K562 (cell line): ENCODE measurements around the gene IMPA2. TPM values are rescaled to one million over a fixed set of nuclear protein-coding genes. Genes with fewer than 3 reads are reported as not detected.

Experiments
- BCL6 ChIP-seq: fragments of 250-450 bp; sonication (Bioruptor Pico); IDR thresholded peaks from 2 replicates; pipeline ENCODE4 v1.4.0; 2020
- BHLHE40 ChIP-seq: IDR thresholded peaks from 2 replicates; pipeline ENCODE4 v1.6.1; 2011; ENCODE audit warnings: low read length, improper control_type of control experiment
- KAT8 ChIP-seq: fragments of 450-650 bp; IDR thresholded peaks from 2 replicates; pipeline ENCODE4 v1.6.1; 2016; ENCODE audit warnings: low read depth, mild to moderate bottlenecking
- KHSRP ChIP-seq: fragments of 450-650 bp; IDR thresholded peaks from 2 replicates; pipeline ENCODE4 v1.6.1; 2017
- MAFK ChIP-seq: IDR thresholded peaks from 2 replicates; pipeline ENCODE4 v1.6.1; 2011; ENCODE audit warnings: low read length, improper control_type of control experiment
- MBD2 ChIP-seq: sonication (generic); IDR thresholded peaks from 2 replicates; pipeline ENCODE4 v1.6.1; 2016; ENCODE audit warnings: low read depth, borderline replicate concordance
- MYBL2 ChIP-seq, 2 experiments: fragments of 450-650 bp in 1 of 2; sonication (generic) in 1 of 2; formaldehyde crosslinking in 1 of 2; IDR thresholded peaks; 2 replicates each; pipeline versions ENCODE4 v1.6.1 to v1.8.1; 2017 to 2022; ENCODE audit warnings: borderline replicate concordance in 1 of 2, inconsistent platforms in 1 of 2, low read depth in 1 of 2, mild to moderate bottlenecking in 1 of 2, missing genetic modification reagents in 1 of 2, moderate library complexity in 1 of 2
- POLR2H ChIP-seq: IDR thresholded peaks from 2 replicates; pipeline ENCODE4 v1.6.1; 2016; ENCODE audit warnings: missing genetic modification characterization, low read depth, mild to moderate bottlenecking, control low read depth, missing compliant biosample characterization, moderate library complexity
- POU5F1 ChIP-seq: fragments of 150-350 bp; IDR thresholded peaks from 2 replicates; pipeline ENCODE4 v1.6.1; 2014; ENCODE audit warnings: borderline replicate concordance, low read length, low read depth, mild to moderate bottlenecking; ENCODE audit not compliant: partially characterized antibody
- RB1 ChIP-seq: fragments of 450-650 bp; IDR thresholded peaks from 2 replicates; pipeline ENCODE4 v1.6.1; 2017; ENCODE audit warnings: low read depth, mild to moderate bottlenecking
- RBM34 ChIP-seq: fragments of 200-400 bp; formaldehyde crosslinking; IDR thresholded peaks from 2 replicates; pipeline ENCODE4 v1.6.1; 2018; ENCODE audit warnings: low read length, borderline replicate concordance; ENCODE audit not compliant: insufficient read depth
- SAFB ChIP-seq: fragments of 200-400 bp; formaldehyde crosslinking; IDR thresholded peaks from 2 replicates; pipeline ENCODE4 v1.6.1; 2017; ENCODE audit warnings: low read depth, low read length, borderline replicate concordance
- SIN3B ChIP-seq: fragments of 450-650 bp; IDR thresholded peaks from 2 replicates; pipeline ENCODE4 v1.6.1; 2017; ENCODE audit warnings: low read depth, mild to moderate bottlenecking, moderate library complexity
- SMAD2 ChIP-seq: fragments of 150-350 bp; IDR thresholded peaks from 2 replicates; pipeline ENCODE4 v1.6.1; 2014; ENCODE audit warnings: low read depth, mild to moderate bottlenecking, low read length
- SRSF9 ChIP-seq: fragments of 200-400 bp; formaldehyde crosslinking; IDR thresholded peaks from 2 replicates; pipeline ENCODE4 v1.6.1; 2017; ENCODE audit warnings: low read depth, low read length, borderline replicate concordance
- polyA plus RNA-seq, 8 experiments: library from polyadenylated mRNA; depleted of rRNA in 4 of 8; stranded (reverse) in 5 of 8; unstranded in 3 of 8; fragments of >200 nt; fragmentation: Nextera tagmentation in 2 of 8; fragmentation: Illumina TruSeq in 1 of 8; extraction: Ambion mirVana in 2 of 8; extraction: Trizol in 1 of 8; gene quantifications; 2 replicates each; pipeline versions ENCODE4 v1.2.1 to v1.2.3, GENCODE V29; 2011 to 2014; ENCODE audit warnings: inconsistent platforms in 1 of 8, missing spikeins in 1 of 8
- total RNA-seq, 7 experiments: library from RNA; depleted of rRNA in 6 of 7; stranded (reverse); fragments of >200 nt in 6 of 7; fragmentation: Illumina TruSeq in 2 of 7; extraction: Trizol in 2 of 7; gene quantifications; 2 replicates each; pipeline versions ENCODE4 v1.2.1 to v1.2.3, GENCODE V29; 2011 to 2021; ENCODE audit warnings: low replicate concordance in 1 of 7
- TF ChIP-seq, protein P1 (sequence below): sonication (generic); formaldehyde crosslinking; IDR thresholded peaks from 2 replicates; pipeline ENCODE4 v1.8.0; 2022; ENCODE audit warnings: mild to moderate bottlenecking, missing genetic modification reagents, borderline replicate concordance
- TF ChIP-seq, protein P2 (sequence below), 2 experiments: fragments of 200-800 bp in 1 of 2; sonication (Bioruptor generic) in 1 of 2; sonication (generic) in 1 of 2; formaldehyde crosslinking in 1 of 2; IDR thresholded peaks in 1 of 2; conservative IDR thresholded peaks in 1 of 2; 2 replicates each; pipeline versions ENCODE4 v1.5.0 to v1.6.1; 2016 to 2020; ENCODE audit warnings: missing compliant biosample characterization in 1 of 2, missing genetic modification characterization in 1 of 2, missing genetic modification reagents in 1 of 2
- TF ChIP-seq, protein P3 (sequence below): sonication (generic); formaldehyde crosslinking; IDR thresholded peaks from 2 replicates; pipeline ENCODE4 v1.8.1; 2023; ENCODE audit warnings: mild to moderate bottlenecking, missing genetic modification reagents, moderate library complexity
- TF ChIP-seq, protein P4 (sequence below): fragments of 250-450 bp; sonication (Bioruptor Pico); IDR thresholded peaks from 2 replicates; pipeline ENCODE4 v1.9.0; 2021; ENCODE audit warnings: mild to moderate bottlenecking, inconsistent platforms

IMPA2 gene
- total and polyA plus RNA-seq, 9 of the 15 experiments (the other 6 are each of a cell fraction or from before 2014, with no cell fraction given), result 0.62 to 11.3 (median 5.7) TPM

DNA sequence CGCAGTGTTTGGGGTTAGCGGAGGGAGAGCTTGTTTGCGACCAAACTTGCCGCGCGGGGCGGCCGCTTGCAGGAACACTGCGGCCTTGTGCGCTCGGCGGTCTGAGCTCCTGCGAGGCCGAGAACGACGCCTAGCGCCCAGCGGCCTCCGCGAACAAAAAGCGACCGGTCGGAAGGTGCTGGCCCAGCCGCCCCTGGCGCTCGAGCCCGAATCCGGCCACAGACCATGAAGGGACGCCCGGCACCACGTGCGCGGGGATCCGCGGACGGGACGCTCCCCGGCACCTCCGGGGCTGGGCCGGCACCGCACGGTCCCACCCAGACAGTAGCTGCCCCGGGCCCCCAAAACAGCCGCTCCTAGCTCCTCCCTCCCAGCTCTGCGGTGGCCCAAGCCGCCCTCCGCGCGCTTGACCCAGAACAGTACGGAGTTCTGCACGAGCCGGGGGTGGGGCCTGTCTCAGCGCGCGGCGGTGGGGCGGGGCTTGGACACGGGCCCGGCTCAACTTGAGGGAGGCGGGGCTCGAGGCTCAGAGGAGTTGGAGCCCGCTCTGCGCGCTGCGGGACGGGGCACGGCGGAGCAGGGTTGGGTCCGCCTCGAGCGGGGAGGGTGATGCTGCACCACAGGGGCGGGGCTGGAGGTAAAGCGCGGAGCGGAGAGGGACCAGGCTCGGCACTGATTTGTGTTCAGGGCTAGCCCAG is 664 bp upstream of the IMPA2 start (continued):
- TF ChIP-seq, protein P1, sequence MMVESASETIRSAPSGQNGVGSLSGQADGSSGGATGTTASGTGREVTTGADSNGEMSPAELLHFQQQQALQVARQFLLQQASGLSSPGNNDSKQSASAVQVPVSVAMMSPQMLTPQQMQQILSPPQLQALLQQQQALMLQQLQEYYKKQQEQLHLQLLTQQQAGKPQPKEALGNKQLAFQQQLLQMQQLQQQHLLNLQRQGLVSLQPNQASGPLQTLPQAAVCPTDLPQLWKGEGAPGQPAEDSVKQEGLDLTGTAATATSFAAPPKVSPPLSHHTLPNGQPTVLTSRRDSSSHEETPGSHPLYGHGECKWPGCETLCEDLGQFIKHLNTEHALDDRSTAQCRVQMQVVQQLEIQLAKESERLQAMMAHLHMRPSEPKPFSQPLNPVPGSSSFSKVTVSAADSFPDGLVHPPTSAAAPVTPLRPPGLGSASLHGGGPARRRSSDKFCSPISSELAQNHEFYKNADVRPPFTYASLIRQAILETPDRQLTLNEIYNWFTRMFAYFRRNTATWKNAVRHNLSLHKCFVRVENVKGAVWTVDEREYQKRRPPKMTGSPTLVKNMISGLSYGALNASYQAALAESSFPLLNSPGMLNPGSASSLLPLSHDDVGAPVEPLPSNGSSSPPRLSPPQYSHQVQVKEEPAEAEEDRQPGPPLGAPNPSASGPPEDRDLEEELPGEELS (CRISPR knock-in tag), result peak; percentile 87; the same call in 1 of the 2 replicates
- TF ChIP-seq SAFB (0 out of 2 replicates have a peak, but pooled peaks have one; percentile 43), MAFK (no peak), MYBL2 (IDR thresholded peaks at IDR 0.05; ENCODE audit: low read depth) (no peak; the same call in 1 of the 2 replicates), MYBL2 (CRISPR knock-in tag; IDR thresholded peaks at IDR 0.05; ENCODE audit: borderline replicate concordance) (no peak), POU5F1 (peak; percentile 11), POLR2H (tag) (peak; percentile 61), SIN3B (0 out of 2 replicates have a peak, but pooled peaks have one; percentile 37), SRSF9 (no peak), BCL6 (CRISPR knock-in tag) (no peak), KAT8 (no peak), MBD2 (no peak), RB1 (peak; percentile 76), BHLHE40 (peak; percentile 91), RBM34 (peak; percentile 94; the same call in 1 of the 2 replicates), SMAD2 (no peak), KHSRP (no peak)
- TF ChIP-seq, protein P2, sequence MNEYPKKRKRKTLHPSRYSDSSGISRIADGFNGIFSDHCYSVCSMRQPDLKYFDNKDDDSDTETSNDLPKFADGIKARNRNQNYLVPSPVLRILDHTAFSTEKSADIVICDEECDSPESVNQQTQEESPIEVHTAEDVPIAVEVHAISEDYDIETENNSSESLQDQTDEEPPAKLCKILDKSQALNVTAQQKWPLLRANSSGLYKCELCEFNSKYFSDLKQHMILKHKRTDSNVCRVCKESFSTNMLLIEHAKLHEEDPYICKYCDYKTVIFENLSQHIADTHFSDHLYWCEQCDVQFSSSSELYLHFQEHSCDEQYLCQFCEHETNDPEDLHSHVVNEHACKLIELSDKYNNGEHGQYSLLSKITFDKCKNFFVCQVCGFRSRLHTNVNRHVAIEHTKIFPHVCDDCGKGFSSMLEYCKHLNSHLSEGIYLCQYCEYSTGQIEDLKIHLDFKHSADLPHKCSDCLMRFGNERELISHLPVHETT (CRISPR knock-in tag; conservative IDR thresholded peaks at IDR 0.05 in 1 of 2, IDR thresholded peaks at IDR 0.05 in 1 of 2), result peak in 1 of 2 experiments; percentile 52; a peak in 2 of 4 replicates
- TF ChIP-seq, protein P3, sequence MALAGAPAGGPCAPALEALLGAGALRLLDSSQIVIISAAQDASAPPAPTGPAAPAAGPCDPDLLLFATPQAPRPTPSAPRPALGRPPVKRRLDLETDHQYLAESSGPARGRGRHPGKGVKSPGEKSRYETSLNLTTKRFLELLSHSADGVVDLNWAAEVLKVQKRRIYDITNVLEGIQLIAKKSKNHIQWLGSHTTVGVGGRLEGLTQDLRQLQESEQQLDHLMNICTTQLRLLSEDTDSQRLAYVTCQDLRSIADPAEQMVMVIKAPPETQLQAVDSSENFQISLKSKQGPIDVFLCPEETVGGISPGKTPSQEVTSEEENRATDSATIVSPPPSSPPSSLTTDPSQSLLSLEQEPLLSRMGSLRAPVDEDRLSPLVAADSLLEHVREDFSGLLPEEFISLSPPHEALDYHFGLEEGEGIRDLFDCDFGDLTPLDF (CRISPR knock-in tag), result peak; percentile 64; the same call in 1 of the 2 replicates
- TF ChIP-seq, protein P4, sequence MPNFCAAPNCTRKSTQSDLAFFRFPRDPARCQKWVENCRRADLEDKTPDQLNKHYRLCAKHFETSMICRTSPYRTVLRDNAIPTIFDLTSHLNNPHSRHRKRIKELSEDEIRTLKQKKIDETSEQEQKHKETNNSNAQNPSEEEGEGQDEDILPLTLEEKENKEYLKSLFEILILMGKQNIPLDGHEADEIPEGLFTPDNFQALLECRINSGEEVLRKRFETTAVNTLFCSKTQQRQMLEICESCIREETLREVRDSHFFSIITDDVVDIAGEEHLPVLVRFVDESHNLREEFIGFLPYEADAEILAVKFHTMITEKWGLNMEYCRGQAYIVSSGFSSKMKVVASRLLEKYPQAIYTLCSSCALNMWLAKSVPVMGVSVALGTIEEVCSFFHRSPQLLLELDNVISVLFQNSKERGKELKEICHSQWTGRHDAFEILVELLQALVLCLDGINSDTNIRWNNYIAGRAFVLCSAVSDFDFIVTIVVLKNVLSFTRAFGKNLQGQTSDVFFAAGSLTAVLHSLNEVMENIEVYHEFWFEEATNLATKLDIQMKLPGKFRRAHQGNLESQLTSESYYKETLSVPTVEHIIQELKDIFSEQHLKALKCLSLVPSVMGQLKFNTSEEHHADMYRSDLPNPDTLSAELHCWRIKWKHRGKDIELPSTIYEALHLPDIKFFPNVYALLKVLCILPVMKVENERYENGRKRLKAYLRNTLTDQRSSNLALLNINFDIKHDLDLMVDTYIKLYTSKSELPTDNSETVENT (CRISPR knock-in tag), result peak; percentile 39; the same call in 1 of the 2 replicates
